OCI-M1 (cell line): Measurements from ENCODE around the gene MCM10.
"Not testable (repeated sequence)": the region's sequence is repeated elsewhere in the genome, so short reads cannot be mapped to it uniquely, and the experiment has no call there.

ENCODE experiments used
- DNase-seq: peaks from one replicate; lab custom pipeline; 2025; lab: John Stamatoyannopoulos, UW

Gene MCM10

DNA sequence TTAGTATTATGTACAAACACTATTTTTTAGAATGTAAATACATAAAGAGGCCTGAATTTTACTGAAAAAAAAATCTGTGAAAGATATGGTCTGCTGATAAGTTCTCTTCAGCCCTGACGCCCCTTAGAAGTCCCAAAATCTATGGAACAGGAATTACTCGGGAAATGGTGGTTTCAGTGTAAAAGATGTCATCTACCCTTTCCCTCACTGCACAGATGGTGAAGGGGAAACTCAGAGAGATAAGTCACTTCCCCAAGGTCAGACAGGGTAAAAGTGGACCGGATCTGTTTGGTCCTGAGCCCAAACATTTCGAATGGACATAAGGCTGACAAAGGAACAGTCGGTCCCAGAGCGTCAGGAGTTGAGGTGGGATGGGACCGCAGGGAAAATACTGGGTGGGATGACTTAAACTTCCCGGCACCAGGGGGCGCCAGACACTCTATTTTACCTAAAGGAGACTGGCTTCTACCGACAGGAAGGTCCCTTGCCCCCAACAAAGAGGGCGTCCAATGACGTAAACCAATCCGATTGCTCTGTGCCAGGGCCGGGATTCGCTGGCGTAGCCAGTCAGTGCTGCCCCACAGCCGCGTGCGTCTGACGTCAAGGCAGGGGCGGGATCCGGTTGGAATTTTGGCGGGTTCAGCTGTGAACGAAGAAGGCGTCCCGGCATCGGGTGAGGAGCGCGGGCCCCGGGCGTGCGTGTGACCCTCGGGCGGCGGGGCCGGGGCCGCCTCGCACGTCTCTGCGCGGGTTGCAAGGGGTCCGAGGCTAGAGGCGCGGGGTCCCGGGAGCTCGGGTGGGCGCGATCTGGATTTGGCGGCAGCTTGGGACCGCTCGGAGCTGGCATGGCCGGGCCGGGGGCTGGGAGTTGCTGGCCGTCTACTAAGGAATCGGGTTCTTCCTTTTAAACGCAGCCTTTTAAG, at the start of gene MCM10:
TSS of gene MCM10 (plus strand) at position 625 of the 923 bp plus-strand sequence. CDS start 2,645 bp downstream, outside the sequence.
- DNase-seq: peak; percentile 99

DNA sequence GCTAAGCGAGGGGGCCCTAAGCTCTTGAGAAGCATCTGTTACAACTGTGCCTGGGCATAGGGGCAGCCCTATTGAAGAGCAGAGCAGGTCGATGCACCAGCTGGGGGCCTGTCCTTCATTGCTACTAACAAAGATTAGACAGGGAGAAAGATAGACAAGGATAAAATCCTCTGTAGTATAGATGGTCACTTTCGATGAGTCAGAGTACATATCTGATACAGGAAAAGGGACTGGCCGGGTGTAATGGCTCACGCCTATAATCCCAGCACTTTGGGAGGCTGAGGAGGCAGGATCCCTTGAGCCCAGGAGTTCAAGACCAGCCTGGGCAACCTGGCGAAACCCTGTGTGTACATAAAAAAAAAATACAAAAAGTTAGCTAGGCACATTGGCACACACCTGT, 47.8 kb upstream of the MCM10 start:
- no peak for DNase-seq

- peak; percentile 46 for DNase-seq
Observed at GRCh38 chr10:13115832-13116803, 45.2 kb upstream of the MCM10 start.

DNA sequence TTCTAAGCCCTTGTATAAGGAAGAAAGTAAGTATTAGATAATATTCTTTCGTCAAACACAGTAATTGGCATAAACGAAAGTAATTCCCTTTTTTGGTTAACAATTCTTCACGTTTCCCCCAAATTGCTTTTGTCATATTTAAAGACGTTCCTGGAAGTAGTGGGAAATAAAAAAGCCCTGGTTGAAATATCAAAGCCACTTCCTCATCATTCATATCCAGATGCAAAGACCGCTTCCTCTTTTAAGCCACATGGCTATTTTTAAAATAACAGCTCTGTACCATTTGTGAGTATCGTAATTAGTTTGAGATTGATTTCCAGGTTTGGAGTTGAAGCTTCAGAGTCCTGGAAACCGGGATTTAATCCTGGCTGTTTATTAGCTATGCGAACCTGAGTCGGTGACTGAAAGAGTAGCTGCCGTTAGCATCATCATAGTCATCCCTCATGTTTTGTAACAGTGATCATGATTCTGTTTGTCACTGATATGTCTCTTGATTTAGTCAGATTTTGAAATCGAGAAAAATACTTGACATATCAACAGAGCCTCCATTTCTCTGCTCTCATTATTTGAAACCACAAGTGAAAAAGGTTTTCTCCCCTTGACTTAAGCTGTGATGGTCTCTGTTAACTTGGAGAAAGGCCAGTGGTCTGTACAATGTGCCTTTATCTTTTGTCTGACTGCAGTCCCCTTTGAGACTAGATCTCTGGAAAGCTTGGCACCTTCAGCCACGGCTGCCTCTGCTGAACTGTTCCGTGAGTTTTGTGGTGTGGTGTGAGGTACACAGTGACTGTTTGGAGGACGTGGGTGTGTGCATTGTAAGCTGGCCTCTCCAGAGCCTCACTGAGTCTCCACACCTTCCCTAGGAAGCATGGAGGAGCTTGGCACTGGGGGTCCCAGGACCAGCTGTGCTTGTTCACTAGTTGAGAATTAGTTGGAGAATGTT, 43.2 kb upstream of the MCM10 start:
- peak; percentile 87 for DNase-seq

DNA sequence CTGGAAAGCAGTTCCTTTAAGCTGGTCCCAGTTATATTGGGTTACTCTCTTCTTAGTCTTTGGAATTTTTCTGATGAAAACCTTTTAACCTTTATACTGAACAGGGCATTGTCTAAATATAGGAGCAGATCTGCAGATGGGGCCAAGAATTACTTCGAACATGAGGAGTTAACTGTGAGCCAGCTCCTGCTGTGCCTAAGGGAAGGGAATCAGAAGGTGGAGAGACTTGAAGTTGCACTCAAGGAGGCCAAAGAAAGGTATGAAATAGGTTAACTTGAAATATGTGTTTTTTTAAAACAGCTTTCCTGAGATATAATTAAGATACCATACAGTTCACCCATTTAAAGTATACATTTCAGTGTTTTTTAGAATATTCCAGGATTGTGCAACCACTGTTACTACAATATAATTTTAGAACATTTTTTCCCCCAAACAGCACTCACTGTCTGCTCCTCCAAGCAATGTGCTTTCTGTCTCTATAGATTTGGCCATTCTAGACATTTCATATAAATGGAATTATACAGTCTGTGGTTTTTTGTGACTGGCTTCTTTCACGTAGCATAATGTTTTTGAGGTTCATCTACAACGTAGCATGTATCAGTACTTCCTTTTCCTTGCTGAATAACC, 42.5 kb upstream of the MCM10 start:
- DNase-seq: no peak

- peak; percentile 56 for DNase-seq
Observed at GRCh38 chr10:13120786-13121499, 40.4 kb upstream of the MCM10 start.

- DNase-seq: no peak
Observed at GRCh38 chr10:13121500-13121854, 39.9 kb upstream of the MCM10 start.

- DNase-seq: no peak
Observed at GRCh38 chr10:13136651-13137050, 24.7 kb upstream of the MCM10 start.

DNA sequence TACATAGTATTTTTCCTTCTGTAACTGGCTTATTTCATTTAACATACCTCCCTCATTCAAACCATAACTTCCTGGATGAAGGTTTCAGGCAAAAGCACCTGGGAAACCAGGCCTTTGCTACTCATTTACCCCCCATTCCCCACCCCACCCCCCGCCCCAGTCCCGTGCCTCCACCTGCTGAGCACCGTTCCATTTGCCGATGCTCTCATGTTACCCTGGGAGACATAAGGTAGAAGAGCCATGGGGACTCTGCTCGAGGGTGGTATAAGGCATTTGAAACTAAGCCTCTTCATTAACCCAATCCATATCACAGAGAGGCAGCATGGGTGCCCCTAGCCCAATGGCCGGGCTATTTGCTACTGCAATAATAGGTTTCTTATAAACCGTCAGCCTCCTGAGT, 22.2 kb upstream of the MCM10 start:
- DNase-seq: no peak

DNA sequence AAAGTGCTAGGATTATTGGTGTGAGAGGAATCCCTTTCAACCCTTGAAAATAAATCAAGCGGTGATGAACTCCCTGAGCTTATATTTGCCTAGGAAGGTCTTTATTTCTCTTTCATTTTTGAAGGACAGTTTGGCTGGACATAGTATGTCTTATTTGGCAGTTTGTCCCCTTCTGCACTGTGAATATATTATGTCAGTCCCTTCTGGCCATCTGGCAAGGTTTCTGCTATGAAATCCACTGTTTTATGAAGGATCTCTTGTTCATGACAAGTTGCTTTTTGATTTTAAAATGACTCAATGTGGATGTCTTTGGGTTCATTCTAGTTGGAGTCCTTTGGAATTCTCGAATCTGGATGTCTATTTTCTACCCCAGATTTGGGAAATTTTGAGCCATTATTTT, 21.7 kb upstream of the MCM10 start:
- no peak for DNase-seq

- no peak for DNase-seq
Observed at GRCh38 chr10:13140627-13141190, 20.6 kb upstream of the MCM10 start.

DNA sequence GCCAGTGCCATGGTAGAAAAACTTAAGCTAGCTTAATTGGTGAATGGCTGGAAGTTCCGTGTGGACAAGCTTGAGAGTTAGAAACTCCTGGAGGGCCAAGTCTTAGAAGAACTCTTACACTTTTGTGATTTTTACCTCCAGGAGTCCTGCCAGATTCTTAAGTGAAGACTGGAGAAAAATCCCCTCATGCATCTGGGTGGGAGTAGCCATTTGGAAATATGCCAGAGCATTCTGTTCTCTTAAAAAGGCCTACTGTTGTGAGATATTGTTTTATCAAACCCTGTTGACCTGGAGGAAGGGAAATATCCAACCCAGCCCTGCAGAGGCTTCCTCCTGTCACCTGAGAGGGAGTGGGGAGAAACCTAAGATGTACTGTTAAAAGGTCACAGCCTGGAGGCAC, 17.6 kb upstream of the MCM10 start:
- no peak for DNase-seq

GRCh38 chr10:13144814-13145213, 16.5 kb upstream of the MCM10 start:
- no peak for DNase-seq

DNA sequence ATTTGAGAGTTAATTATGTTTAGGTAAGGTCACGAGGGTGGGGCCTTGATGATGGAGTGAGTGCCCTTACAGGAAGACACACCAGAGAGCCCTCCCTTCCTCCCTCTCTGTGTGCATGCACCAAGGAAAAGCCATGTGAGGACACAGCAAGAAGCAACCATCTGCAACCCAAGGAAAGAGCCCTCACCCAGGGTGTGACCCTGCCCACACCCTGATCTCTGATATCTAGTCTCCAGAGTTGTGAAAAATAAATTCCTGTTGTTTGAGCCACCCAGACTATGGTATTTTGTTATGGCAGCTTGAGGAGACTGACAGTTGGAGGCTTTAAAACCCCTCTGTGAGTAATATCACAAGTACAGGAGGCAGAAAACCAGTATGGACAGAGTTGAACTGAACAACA, 15.0 kb upstream of the MCM10 start:
- DNase-seq: peak; percentile 28

DNA sequence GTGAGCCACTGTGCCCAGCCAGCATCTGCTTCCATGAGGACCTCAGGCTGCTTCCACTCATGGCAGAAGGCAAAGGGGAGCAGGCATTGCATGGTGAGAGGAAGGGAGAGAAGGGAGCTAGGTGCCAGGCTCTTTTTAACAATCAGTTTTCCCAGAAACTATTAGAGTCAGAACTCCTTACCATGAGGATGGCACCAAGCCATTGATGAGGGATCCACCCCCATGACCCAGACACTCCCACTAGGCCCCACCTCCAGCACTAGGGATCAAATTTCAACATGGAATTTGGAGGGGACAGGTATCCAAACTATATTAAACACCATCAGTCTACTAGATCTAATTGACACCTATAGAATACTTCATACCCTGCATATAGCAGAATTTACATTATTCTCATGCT, 14.2 kb upstream of the MCM10 start:
- no peak for DNase-seq

GRCh38 chr10:13152296-13152695, 9.1 kb upstream of the MCM10 start:
- DNase-seq: no peak

DNA sequence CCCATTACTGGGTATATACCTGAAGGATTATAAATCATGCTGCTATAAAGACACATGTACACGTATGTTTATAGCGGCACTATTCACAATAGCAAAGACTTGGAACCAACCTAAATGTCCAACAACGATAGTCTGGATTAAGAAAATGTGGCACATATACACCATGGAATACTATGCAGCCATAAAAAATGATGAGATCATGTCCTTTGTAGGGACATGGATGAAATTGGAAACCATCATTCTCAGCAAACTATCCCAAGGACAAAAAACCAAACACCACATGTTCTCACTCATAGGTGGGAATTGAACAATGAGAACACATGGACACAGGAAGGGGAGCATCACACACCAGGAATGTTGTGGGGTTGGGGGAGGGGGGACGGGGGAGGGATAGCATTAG, 5.5 kb upstream of the MCM10 start:
- not testable (repeated sequence) for DNase-seq

DNA sequence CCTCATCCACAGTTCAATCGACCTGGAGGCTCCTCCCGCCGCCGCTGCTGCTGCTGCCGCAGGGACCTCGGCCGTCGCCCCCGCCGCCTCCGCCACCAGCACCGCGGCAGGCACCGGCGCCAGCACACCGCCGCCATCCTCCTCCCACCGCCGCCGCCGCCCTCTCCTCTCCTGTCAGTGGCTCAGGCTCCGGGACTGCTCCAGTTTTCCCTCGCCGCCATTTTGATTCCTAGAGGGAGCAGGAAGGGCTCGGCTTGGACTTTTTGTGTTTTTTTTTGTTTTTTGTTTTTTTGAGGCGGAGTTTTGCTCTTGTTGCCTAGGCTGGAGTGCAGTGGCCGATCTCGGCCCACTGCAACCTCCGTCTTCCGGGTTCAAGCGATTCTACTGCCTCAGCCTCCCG, 3.0 kb upstream of the MCM10 start:
- no peak for DNase-seq

DNA sequence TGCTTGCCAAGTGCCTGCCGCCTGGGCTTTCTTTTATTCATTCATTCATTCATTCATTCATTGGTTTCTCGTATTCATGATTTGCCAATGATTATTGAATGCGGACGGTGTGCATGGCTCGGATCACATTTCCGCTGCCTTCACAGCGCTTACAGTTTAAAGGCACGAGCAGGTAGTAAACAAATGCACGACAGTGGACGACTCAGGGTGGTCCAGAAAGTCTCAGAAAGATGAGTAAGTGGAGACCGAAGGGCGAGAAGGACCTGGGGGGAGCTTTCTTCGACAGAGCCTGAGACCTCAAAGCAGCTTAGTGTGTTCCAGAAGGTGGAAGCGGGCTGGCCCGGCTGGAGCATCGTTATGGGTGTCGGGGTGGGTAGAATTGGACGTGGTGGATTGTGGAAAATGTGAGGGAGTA, 506 bp downstream of the MCM10 start:
- peak; percentile 61 for DNase-seq

- DNase-seq: no peak
Observed at GRCh38 chr10:13163859-13164258, 2.5 kb downstream of the MCM10 start.
